ENCODE measurements around the gene LRP1.

LRP1 gene

DNA sequence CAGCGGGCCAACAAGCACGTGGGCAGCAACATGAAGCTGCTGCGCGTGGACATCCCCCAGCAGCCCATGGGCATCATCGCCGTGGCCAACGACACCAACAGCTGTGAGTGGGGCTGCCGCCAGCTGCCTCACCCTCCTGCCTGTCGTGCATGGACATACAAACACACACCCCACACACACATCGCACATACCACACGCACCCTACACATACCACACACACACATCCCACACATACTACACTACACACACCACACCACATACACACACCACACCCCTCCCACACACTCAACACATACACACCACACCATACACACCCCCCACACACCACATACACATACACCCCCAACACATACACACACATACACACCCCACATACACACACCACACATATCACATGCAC lies 63.1 kb downstream of the LRP1 start:
- CTCF ChIA-PET: interaction anchor here (4.8 kb wide), 1 partner anchor 23 kb away, joined by 16 read pairs; no protein-coding TSS in a partner anchor
- no peak overlapping the region for H3K27ac Mint-ChIP-seq
- H3K27me3 Mint-ChIP-seq: peaks cover 6% of the 10 kb centered on the region
- H3K36me3 Mint-ChIP-seq: no peaks in the 10 kb centered on the region
- H3K9me3 Mint-ChIP-seq: peaks cover 2% of the 10 kb centered on the region
- H3K4me1 Mint-ChIP-seq: no peaks in the 10 kb centered on the region
- no peak overlapping the region for H3K4me3 Mint-ChIP-seq
- DNase-seq: no peak

DNA sequence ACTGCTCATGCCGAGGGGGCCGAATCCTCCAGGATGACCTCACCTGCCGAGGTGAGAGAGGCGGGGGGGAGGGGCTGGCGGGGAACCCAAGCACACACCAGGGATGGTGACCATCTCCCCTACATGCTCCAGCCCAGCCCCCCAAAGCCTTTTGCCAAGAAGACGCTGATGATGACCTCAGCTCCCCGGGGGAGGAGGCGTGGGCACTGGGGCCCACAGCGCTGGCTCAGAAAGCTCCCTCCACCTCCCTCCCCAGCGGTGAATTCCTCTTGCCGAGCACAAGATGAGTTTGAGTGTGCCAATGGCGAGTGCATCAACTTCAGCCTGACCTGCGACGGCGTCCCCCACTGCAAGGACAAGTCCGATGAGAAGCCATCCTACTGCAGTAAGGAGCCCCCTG lies 64.6 kb downstream of the LRP1 start:
- H3K36me3 Mint-ChIP-seq: no peaks in the 10 kb centered on the region
- no peak overlapping the region for H3K4me3 Mint-ChIP-seq
- CTCF ChIA-PET: interaction anchor here (1.1 kb wide), 1 partner anchor 8 kb away, joined by 3 read pairs; no protein-coding TSS in a partner anchor
- DNase-seq: no peak
- peaks cover 2% of the 10 kb centered on the region for H3K9me3 Mint-ChIP-seq
- H3K27me3 Mint-ChIP-seq: peaks cover 6% of the 10 kb centered on the region
- H3K4me1 Mint-ChIP-seq: no peaks in the 10 kb centered on the region
- H3K27ac Mint-ChIP-seq: no peak overlapping the region

DNA sequence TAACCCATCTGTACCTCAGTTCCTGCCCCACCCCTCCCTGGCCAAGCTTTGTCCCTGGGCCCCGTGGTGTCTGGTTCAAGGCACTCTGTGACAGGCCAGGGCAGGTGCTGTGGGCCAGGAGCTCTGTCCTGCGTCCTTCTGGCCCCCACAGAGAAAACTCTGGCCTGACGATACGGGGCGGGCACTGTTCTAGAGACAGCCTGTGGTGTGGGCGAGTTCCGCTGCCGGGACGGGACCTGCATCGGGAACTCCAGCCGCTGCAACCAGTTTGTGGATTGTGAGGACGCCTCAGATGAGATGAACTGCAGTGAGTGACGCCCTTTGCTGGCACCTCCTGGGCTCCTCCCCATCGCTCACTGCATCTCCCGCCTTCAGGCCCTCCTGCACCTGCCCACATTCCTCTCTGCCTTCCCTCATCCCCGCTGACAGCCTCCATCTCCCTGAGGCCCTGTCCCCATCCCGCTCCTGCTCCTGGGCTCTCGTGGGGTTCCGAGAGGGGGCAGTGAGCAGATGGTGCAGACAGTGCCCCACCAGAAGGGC lies 65.5 kb downstream of the LRP1 start:
- no peaks in the 10 kb centered on the region for H3K36me3 Mint-ChIP-seq
- H3K4me1 Mint-ChIP-seq: no peaks in the 10 kb centered on the region
- DNase-seq: no peak
- peaks cover 2% of the 10 kb centered on the region for H3K9me3 Mint-ChIP-seq
- H3K27me3 Mint-ChIP-seq: peaks cover 6% of the 10 kb centered on the region
- no peak overlapping the region for H3K4me3 Mint-ChIP-seq
- CTCF ChIA-PET: interaction anchor here (1.1 kb wide), 1 partner anchor 9 kb away, joined by 3 read pairs; no protein-coding TSS in a partner anchor
- no peak overlapping the region for H3K27ac Mint-ChIP-seq

DNA sequence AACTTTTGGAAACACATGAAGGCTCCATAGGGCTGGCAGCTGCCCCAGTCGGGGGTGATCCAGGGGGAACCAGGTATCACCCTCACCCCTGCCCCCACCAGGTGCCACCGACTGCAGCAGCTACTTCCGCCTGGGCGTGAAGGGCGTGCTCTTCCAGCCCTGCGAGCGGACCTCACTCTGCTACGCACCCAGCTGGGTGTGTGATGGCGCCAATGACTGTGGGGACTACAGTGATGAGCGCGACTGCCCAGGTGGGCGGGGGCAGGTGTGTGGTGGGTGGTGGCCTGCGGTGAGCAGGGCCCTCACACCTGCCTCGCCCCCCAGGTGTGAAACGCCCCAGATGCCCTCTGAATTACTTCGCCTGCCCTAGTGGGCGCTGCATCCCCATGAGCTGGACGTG lies 66.0 kb downstream of the LRP1 start:
- no peak for DNase-seq
- H3K36me3 Mint-ChIP-seq: no peaks in the 10 kb centered on the region
- no peaks in the 10 kb centered on the region for H3K4me1 Mint-ChIP-seq
- H3K4me3 Mint-ChIP-seq: no peak overlapping the region
- CTCF ChIA-PET: no interaction called here
- peaks cover 2% of the 10 kb centered on the region for H3K9me3 Mint-ChIP-seq
- H3K27me3 Mint-ChIP-seq: peaks cover 6% of the 10 kb centered on the region
- no peak overlapping the region for H3K27ac Mint-ChIP-seq

DNA sequence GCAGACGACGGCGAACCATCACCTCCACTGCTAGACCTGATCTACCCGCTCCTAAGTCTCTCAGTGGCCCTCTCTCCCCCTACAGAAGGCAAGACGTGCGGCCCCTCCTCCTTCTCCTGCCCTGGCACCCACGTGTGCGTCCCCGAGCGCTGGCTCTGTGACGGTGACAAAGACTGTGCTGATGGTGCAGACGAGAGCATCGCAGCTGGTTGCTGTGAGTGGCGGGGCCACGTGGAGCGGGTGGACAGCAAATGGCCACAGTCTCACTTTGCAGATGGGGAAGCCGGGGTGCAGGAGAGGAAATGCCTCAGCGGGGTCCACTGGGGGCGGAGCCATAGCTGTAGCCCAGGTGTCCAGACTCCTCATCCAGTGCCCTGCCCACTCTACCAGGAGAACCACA lies 66.9 kb downstream of the LRP1 start:
- Mint-ChIP-seq H3K36me3 (no peaks in the 10 kb centered on the region), H3K27me3 (peaks cover 6% of the 10 kb centered on the region), H3K4me3 (no peak overlapping the region), H3K4me1 (no peaks in the 10 kb centered on the region), H3K9me3 (peaks cover 2% of the 10 kb centered on the region), H3K27ac (no peak overlapping the region)
- CTCF ChIA-PET: no interaction called here
- DNase-seq: no peak

DNA sequence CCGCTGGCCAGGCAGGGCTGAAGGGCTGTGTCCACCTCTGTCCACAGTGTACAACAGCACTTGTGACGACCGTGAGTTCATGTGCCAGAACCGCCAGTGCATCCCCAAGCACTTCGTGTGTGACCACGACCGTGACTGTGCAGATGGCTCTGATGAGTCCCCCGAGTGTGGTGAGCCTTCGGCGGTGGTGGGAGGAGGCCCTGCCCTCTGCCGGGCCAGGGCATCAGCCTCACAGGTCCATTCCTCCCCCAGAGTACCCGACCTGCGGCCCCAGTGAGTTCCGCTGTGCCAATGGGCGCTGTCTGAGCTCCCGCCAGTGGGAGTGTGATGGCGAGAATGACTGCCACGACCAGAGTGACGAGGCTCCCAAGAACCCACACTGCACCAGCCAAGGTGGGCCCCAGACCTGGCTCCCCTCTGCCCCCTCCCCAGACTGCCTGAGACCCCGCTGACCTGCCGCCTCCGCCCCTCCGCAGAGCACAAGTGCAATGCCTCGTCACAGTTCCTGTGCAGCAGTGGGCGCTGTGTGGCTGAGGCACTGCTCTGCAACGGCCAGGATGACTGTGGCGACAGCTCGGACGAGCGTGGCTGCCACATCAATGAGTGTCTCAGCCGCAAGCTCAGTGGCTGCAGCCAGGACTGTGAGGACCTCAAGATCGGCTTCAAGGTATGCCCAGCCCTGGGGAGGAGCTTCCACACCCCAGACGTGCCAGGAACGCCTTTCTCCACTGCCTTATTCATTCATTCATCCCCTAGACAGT lies 67.5 kb downstream of the LRP1 start:
- Mint-ChIP-seq H3K4me3 (no peak overlapping the region), H3K27ac (no peak overlapping the region), H3K9me3 (peaks cover 2% of the 10 kb centered on the region), H3K36me3 (no peaks in the 10 kb centered on the region), H3K4me1 (no peaks in the 10 kb centered on the region), H3K27me3 (peaks cover 6% of the 10 kb centered on the region)
- CTCF ChIA-PET: no interaction called here
- DNase-seq: no peak

DNA sequence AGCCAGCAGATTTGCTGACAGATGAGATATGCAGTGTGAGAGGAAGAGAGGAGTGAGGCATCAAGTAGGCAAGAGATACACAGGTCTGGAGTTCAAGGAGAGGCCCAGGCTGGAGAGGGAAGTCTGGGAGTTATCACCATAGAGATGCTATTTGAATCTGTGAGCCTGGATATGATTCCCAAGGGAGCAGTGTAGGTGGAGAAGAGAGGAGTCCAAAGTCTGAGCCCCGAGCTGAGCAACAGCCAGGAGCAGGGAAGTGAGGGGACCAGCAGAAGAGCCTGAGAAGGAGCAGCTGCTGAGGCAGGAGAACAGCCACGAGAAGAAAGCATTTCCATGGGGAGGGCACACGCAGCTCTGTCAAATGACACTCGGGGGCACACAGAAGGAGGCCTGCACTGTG lies 68.2 kb downstream of the LRP1 start:
- DNase-seq: no peak
- H3K4me3 Mint-ChIP-seq: no peak overlapping the region
- CTCF ChIA-PET: no interaction called here
- H3K9me3 Mint-ChIP-seq: peaks cover 2% of the 10 kb centered on the region
- peaks cover 6% of the 10 kb centered on the region for H3K27me3 Mint-ChIP-seq
- no peak overlapping the region for H3K27ac Mint-ChIP-seq
- no peaks in the 10 kb centered on the region for H3K4me1 Mint-ChIP-seq
- H3K36me3 Mint-ChIP-seq: no peaks in the 10 kb centered on the region

DNA sequence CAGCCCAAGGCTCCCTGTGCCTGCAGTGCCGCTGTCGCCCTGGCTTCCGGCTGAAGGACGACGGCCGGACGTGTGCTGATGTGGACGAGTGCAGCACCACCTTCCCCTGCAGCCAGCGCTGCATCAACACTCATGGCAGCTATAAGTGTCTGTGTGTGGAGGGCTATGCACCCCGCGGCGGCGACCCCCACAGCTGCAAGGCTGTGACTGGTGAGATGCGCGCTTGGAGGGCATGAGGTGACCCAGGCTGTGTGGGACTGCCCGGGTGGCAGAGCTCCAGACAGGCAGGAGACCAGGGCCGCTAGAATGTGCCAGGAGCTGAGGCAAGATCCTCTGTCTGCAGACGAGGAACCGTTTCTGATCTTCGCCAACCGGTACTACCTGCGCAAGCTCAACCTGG lies 68.7 kb downstream of the LRP1 start:
- Mint-ChIP-seq H3K36me3 (no peaks in the 10 kb centered on the region), H3K4me1 (no peaks in the 10 kb centered on the region), H3K9me3 (no peaks in the 10 kb centered on the region), H3K27me3 (peaks cover 6% of the 10 kb centered on the region), H3K4me3 (no peak overlapping the region), H3K27ac (no peak overlapping the region)
- DNase-seq: no peak
- CTCF ChIA-PET: interaction anchor here (0.9 kb wide), 1 partner anchor 16 kb away, joined by 3 read pairs; no protein-coding TSS in a partner anchor

DNA sequence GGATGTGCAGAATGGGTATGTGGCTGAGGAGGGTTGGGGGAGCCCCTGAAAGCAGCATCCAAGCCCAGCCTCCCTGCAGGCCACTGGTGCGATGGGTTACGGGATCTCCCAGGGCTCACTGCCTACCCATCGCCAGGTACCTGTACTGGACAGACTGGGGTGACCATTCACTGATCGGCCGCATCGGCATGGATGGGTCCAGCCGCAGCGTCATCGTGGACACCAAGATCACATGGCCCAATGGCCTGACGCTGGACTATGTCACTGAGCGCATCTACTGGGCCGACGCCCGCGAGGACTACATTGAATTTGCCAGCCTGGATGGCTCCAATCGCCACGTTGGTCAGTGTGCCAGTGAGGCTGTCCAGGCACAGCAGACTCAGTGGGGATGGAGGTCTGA lies 70.0 kb downstream of the LRP1 start:
- Mint-ChIP-seq H3K27ac (no peak overlapping the region), H3K4me1 (no peaks in the 10 kb centered on the region), H3K4me3 (no peak overlapping the region), H3K9me3 (no peaks in the 10 kb centered on the region), H3K36me3 (no peaks in the 10 kb centered on the region), H3K27me3 (peaks cover 6% of the 10 kb centered on the region)
- DNase-seq: no peak
- CTCF ChIA-PET: no interaction called here

DNA sequence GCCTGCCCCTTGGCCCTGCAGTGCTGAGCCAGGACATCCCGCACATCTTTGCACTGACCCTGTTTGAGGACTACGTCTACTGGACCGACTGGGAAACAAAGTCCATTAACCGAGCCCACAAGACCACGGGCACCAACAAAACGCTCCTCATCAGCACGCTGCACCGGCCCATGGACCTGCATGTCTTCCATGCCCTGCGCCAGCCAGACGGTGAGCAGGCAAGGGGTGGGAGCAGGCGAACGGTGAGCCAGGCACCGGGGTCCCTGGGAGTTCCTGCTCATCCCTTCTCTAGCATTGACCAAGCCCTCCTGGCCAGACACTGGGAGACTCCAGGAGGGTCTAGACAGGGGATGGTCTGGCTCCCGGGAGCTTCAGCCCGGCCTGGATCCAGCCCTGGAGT lies 70.9 kb downstream of the LRP1 start:
- Mint-ChIP-seq H3K9me3 (no peaks in the 10 kb centered on the region), H3K36me3 (no peaks in the 10 kb centered on the region), H3K4me1 (no peaks in the 10 kb centered on the region), H3K27ac (no peak overlapping the region), H3K4me3 (no peak overlapping the region), H3K27me3 (peaks cover 6% of the 10 kb centered on the region)
- DNase-seq: no peak
- CTCF ChIA-PET: no interaction called here

DNA sequence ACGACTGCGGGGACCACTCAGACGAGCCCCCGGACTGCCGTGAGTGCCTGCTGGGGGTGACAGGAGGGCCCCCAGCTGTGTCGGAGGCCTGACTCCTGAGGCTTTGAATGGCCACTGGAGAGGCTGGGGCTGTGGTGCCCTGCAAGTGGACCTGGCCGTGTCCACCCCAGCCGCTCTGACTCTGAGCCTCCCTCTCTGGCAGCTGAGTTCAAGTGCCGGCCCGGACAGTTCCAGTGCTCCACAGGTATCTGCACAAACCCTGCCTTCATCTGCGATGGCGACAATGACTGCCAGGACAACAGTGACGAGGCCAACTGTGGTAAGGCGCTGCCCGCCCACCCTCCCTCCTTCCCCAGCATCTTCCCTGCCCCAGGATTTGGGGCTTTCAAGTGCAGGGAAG lies 72.2 kb downstream of the LRP1 start:
- H3K4me3 Mint-ChIP-seq: no peak overlapping the region
- no peak for DNase-seq
- H3K4me1 Mint-ChIP-seq: no peaks in the 10 kb centered on the region
- H3K27ac Mint-ChIP-seq: no peak overlapping the region
- H3K9me3 Mint-ChIP-seq: no peaks in the 10 kb centered on the region
- no peaks in the 10 kb centered on the region for H3K27me3 Mint-ChIP-seq
- no peaks in the 10 kb centered on the region for H3K36me3 Mint-ChIP-seq
- CTCF ChIA-PET: no interaction called here

DNA sequence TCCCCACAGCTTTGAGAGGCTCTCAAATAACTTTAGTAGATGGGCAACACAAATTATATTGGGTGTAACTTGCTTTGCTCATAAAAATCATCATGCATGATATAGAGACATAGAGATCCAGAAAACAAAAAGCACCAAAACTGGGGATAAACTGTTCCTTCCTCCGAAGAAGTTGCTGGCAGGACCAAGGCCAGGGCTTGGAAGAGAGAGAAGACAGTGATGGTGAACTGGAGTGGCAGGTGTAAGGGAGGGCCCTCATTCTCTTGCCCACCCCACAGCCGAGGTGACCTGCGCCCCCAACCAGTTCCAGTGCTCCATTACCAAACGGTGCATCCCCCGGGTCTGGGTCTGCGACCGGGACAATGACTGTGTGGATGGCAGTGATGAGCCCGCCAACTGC lies 72.9 kb downstream of the LRP1 start:
- H3K27me3 Mint-ChIP-seq: no peaks in the 10 kb centered on the region
- no peaks in the 10 kb centered on the region for H3K36me3 Mint-ChIP-seq
- no peak for DNase-seq
- no peaks in the 10 kb centered on the region for H3K4me1 Mint-ChIP-seq
- CTCF ChIA-PET: no interaction called here
- no peaks in the 10 kb centered on the region for H3K9me3 Mint-ChIP-seq
- H3K4me3 Mint-ChIP-seq: no peak overlapping the region
- H3K27ac Mint-ChIP-seq: no peak overlapping the region

DNA sequence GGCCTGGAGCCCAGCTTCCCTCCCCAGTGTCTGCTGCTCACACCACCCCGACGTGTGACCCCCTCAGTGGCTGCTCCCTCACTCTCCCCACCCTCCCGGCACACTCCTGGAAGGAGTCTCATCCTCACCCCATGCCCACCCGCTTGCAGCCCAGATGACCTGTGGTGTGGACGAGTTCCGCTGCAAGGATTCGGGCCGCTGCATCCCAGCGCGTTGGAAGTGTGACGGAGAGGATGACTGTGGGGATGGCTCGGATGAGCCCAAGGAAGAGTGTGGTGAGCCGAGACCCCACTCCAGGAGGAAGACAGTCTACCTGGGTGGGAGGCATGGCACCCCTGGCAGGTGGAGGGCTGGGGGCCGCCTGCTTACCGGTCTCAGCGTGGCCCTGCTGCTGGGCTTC lies 73.3 kb downstream of the LRP1 start:
- Mint-ChIP-seq H3K36me3 (no peaks in the 10 kb centered on the region), H3K27ac (no peak overlapping the region), H3K4me1 (no peaks in the 10 kb centered on the region), H3K4me3 (no peak overlapping the region), H3K27me3 (no peaks in the 10 kb centered on the region), H3K9me3 (no peaks in the 10 kb centered on the region)
- no peak for DNase-seq
- CTCF ChIA-PET: no interaction called here

DNA sequence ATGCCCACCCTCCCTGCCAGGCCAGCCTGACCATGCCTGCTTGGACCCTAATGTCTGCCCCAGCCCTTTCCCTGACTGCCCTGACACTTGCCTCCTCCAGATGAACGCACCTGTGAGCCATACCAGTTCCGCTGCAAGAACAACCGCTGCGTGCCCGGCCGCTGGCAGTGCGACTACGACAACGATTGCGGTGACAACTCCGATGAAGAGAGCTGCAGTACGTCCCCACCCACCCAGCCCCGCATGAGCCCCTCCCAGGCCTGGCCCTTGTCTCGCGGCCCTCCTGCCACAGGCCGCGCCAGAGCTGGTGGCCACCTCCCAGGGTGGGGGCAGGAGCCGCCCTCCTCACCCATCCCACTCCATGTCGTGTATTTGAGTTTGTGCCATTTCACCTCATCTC lies 74.0 kb downstream of the LRP1 start:
- no peaks in the 10 kb centered on the region for H3K36me3 Mint-ChIP-seq
- H3K4me1 Mint-ChIP-seq: no peaks in the 10 kb centered on the region
- DNase-seq: no peak
- H3K27me3 Mint-ChIP-seq: no peaks in the 10 kb centered on the region
- CTCF ChIA-PET: interaction anchor here (1.4 kb wide), 1 partner anchor 12 kb away, joined by 4 read pairs; no protein-coding TSS in a partner anchor
- H3K9me3 Mint-ChIP-seq: no peaks in the 10 kb centered on the region
- H3K4me3 Mint-ChIP-seq: no peak overlapping the region
- no peak overlapping the region for H3K27ac Mint-ChIP-seq

DNA sequence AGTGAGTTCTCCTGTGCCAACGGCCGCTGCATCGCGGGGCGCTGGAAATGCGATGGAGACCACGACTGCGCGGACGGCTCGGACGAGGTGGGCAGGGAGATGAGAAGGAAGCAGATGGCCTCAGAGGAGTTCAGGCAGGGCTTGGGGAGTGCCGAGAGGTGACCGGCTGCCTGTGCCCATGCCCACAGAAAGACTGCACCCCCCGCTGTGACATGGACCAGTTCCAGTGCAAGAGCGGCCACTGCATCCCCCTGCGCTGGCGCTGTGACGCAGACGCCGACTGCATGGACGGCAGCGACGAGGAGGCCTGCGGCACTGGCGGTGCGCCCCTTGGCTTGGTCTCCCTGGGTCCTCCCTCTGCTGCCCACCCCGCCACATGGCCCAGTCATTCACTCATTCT lies 74.9 kb downstream of the LRP1 start:
- no peak overlapping the region for H3K4me3 Mint-ChIP-seq
- no peaks in the 10 kb centered on the region for H3K4me1 Mint-ChIP-seq
- no peaks in the 10 kb centered on the region for H3K36me3 Mint-ChIP-seq
- no peak for DNase-seq
- CTCF ChIA-PET: interaction anchor here (1.4 kb wide), 1 partner anchor 11 kb away, joined by 4 read pairs; no protein-coding TSS in a partner anchor
- H3K27me3 Mint-ChIP-seq: no peaks in the 10 kb centered on the region
- H3K9me3 Mint-ChIP-seq: no peaks in the 10 kb centered on the region
- H3K27ac Mint-ChIP-seq: no peak overlapping the region
